ENCODE results near the gene C2.

- TF ChIP-seq CTCF (IDR thresholded peaks at IDR 0.05; ENCODE audit: borderline replicate concordance, extremely low read depth, low read length, poor library complexity, severe bottlenecking) (no peak), EZH2 (IDR thresholded peaks at IDR 0.05; ENCODE audit: borderline replicate concordance, low read depth, low read length, severe bottlenecking) (no peak)
Measured at GRCh38 chr6:31933537-31933936, 6.0 kb downstream of the C2 start.
